Stimulated activated CD4-positive, alpha-beta T cell treated with anti-CD3 and anti-CD28 coated beads, TNF-alpha, amount 100 ng/mL, for 4 hours (primary cell): ENCODE data around the gene AGPAT2.

Source experiments
- DNase-seq, 3 experiments: peaks; one replicate each; pipeline ENCODE4 v3.0.0-alpha.2; 2020; ENCODE audit warnings: low read depth in 3 of 3

The AGPAT2 gene

GRCh38 chr9:136687721-136688223 lies 515 bp upstream of the AGPAT2 start:
- no peak for DNase-seq

GRCh38 chr9:136686534-136686793 lies 793 bp downstream of the AGPAT2 start:
- DNase-seq: no peak

- no peak for DNase-seq
These were observed 1.3 kb downstream of the AGPAT2 start for GRCh38 chr9:136685790-136686533.

DNA sequence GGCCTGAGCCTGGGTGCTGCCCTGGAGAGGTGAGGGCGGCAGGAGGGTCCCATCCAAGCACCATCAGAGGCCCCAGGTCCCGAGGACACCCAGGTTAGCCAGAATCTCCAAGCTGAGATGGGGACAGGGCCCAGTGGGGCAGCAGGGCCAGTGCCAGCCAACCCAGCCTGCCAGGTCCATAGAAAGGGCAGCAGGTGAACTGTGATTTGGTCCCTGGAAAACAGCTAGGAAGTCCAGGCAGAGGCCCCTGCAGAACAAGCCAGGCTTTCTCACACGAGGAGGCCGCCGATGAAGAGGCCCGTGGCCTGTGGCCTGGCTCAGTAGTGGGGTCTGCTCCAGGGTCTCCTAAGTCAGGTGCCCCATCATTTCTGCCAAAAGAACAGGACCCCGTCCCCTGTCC lies 2.0 kb downstream of the AGPAT2 start:
- no peak for DNase-seq

DNA sequence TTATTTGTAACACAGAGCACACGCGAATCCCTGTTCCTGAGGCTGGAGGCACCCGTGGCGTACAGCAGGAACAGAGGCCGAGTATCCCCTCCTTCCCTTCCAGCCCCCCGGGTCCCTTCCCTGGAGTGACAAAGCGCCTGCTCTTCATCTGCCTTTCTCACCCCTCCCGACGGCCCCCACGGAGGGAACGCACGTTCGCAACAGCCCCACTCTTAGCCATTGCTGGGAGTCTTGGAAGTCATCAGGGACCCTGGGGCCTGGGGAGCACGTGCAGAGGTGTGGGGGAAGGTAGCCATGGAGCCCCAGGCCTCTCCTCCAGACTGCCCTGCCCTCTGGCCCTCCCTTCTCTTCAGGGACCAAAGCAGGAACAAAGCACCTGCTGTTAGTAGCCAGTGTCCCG lies 2.5 kb downstream of the AGPAT2 start:
- DNase-seq: no peak

DNA sequence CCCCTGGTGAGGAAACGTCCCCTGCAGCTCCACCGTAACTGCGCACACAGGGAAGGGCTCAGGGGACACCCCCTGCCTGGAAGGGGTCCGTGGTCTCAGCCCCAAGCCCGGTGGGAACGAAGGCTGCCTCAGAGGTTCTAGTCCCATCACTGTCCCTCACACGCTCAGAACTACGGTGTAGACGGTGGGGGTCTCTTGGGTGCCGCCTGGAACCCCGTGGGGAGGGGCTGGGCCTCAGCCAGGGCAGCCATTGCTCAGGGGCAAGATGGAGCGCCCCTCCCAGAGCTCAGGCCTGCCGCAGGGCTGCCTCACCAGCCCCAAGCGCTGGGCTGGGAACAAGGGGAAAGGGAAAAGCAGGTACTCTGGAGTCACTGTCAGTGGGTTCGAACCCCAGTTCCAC lies 2.9 kb downstream of the AGPAT2 start:
- DNase-seq: no peak

GRCh38 chr9:136683755-136684154 lies 3.5 kb downstream of the AGPAT2 start:
- DNase-seq: no peak

GRCh38 chr9:136683173-136683745 lies 4.0 kb downstream of the AGPAT2 start:
- no peak for DNase-seq

- no peak for DNase-seq
These were observed 4.5 kb downstream of the AGPAT2 start for GRCh38 chr9:136682710-136683109.

- DNase-seq: no peak
These were observed 5.1 kb downstream of the AGPAT2 start for GRCh38 chr9:136681945-136682699.

DNA sequence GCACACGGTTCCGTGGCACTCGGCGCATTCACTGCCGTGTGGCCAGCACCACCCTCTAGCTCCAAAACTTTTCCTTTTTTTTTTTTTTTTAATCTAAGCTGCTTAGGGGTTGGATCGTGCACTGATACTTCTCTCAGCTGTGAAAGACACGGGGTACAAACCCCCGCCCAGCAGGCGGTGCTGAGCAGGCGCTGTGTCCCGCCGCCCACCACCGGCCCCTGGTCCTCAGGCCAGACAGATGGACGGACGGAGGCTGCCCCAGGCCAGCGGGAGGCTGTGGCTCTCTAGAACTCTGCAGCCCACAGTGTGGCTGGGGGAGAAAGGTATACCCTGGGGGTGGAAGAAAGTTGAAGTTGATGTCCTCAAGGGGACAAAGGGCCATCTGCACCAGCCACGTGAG lies 6.2 kb downstream of the AGPAT2 start:
- DNase-seq: no peak

DNA sequence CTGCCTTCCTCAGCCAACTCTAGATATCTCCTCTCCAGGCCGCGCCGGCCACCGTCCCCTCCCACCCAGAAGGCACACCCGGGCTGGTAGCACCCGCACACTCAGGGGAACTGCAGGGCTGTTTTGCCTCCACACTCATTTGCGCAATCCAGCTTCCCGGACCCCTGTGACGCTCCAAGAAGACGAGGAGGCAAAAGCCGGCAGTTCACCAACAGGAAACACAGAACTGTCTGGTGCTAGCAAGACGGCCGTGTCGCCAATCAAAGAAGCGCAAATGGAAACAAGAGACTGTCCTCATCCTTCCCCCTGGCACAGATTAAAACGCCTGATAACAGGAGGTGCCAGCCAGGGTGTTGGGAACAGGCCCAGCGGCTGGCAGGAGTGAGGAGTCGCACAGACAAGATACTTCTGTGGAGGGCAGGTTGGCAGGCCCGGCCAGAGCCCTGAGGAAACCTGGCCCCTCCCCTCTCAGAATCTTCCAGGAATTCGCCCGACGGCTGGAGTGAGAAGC lies 7.8 kb downstream of the AGPAT2 start:
- no peak for DNase-seq

DNA sequence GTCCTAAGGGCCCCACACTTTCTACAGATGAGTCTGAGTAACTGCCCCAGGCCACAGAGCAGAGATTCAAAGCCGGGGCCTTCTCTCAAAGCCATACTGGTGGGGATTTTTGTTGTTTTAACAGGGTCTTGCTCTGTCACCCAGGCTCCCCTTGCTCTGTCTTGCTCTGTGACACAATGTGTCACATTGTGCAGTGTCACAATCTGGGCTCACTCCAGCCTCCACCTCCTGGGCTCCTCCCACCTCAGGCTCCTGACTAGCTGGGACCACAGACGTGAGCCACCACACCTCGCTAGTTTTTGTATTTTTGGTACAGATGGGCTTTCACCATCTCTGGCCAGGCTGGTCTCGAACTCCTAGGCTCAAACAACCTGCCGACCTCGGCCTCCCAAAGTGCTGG lies 8.6 kb downstream of the AGPAT2 start:
- DNase-seq: no peak

- no peak for DNase-seq
These were observed 9.2 kb downstream of the AGPAT2 start for GRCh38 chr9:136678034-136678433.

- DNase-seq: no peak
These were observed 10.2 kb downstream of the AGPAT2 start for GRCh38 chr9:136676920-136677686.

DNA sequence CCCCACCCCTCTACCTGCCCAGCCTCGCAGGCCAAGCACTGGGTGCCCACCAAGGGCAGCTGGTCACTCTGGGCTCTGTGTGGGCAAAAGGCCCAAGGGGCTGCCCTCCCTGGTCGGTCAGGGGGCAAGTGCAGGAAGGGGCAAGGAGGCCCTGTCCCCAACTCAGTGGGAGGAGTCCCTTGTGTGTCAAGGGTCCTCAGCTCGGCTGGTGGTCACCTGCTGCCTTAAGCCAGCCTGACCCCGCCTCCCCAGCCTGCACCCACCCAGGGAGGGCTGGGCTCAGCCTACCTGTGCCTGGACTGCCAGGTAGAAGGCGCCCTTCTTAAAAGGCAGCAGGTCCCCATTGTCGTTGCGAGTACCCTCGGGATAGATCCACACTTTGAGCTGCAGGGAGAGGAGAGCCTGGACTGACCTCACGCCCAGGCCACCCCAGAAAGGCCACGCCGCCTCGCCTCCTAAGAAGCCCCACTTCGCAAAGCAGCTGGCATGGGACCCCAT lies 10.9 kb downstream of the AGPAT2 start:
- DNase-seq: no peak

DNA sequence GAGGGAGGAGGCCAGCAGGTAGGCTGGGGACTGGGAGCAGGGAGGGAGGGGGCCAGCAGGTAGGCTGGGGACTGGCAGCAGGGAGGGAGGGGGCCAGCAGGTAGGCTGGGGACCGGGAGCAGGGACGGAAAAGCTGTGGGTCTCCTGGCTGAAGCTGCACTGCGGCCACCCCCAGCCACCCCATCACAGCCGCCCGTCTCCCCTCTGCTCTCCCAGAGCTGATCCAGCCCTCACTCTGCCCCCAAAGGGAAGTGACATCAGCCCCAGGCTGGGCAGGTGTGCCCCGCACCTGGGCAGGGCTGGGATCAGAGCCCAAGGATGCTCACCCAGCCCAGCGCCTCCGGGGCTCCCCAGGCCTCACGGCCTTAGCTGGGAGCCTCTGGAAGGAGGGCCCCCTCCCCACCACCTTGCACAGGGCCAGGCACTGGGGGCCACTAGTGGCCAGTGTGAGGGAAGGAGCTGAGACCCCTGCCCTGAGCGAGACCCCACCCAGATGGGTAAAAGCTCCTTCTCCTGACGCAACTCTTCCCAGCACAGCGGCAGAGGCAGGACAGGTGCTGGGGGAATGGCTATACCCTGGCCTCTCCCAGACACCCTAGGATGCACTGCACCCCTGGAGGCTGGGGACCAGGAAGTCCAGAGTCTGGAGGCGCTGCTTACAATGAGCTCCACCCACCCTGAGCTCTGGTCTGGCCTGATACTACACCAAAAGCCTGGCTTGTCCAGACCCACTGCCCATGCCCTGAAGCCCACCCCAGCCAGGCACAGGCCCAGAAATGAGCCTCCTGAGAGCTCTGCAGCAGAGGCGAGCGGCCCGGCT lies 11.6 kb downstream of the AGPAT2 start:
- no peak for DNase-seq

GRCh38 chr9:136674786-136675349 lies 12.4 kb downstream of the AGPAT2 start:
- no peak for DNase-seq

- DNase-seq: no peak
These were observed 13.1 kb downstream of the AGPAT2 start for GRCh38 chr9:136673975-136674785.
